AG09319 (cell line): ENCODE data around the gene PAXX.

Experiments
- DNase-seq: peaks from one replicate; pipeline ENCODE4 v3.0.0-alpha.2; 2010; ENCODE audit warnings: low read depth; ENCODE audit errors: extremely low read depth
- TF ChIP-seq, protein P1 (sequence below): IDR thresholded peaks from 2 replicates; pipeline ENCODE4 v1.5.1; 2011; ENCODE audit warnings: low read depth, mild to moderate bottlenecking, inconsistent platforms, low read length, moderate library complexity

The PAXX gene

DNA sequence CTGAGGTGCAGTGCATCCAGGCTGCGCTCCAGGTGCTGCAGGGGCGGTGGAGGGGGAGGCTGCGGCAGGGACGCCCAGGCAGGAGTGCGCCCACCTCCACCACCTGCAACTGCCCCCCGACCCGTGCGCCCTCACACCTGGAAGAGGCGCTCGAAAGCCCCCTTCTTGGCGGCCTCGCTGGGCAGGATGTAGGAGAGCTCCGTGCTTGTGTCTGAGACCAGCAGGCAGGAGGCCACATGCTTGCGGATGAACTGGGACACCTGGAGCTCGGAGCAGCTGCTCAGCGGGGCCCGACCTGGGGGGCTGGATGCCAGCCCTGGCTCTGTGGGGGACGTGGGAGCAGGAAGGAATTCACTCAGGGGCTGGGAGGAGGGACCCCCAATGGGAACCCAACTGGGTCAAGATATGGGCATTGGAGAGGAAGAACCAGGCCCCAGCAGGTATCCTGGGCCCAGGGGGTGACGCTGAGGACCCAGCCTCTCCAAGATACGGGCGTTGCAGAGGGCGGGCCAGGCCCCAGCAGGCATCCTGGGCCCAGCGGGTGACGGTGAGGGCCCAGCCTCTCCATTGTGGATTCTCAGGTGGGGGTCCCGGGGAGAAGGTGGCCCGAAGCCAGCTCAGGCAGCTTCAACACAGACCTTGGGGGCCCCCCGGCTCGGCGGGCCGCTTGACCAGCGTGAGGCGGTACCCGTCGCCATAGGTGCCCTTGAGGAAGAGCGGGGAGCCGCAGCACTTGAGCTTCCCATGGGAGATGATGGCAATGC is 22.7 kb downstream of the PAXX start:
- DNase-seq: no peak
- TF ChIP-seq, protein P1, sequence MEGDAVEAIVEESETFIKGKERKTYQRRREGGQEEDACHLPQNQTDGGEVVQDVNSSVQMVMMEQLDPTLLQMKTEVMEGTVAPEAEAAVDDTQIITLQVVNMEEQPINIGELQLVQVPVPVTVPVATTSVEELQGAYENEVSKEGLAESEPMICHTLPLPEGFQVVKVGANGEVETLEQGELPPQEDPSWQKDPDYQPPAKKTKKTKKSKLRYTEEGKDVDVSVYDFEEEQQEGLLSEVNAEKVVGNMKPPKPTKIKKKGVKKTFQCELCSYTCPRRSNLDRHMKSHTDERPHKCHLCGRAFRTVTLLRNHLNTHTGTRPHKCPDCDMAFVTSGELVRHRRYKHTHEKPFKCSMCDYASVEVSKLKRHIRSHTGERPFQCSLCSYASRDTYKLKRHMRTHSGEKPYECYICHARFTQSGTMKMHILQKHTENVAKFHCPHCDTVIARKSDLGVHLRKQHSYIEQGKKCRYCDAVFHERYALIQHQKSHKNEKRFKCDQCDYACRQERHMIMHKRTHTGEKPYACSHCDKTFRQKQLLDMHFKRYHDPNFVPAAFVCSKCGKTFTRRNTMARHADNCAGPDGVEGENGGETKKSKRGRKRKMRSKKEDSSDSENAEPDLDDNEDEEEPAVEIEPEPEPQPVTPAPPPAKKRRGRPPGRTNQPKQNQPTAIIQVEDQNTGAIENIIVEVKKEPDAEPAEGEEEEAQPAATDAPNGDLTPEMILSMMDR: no peak

DNA sequence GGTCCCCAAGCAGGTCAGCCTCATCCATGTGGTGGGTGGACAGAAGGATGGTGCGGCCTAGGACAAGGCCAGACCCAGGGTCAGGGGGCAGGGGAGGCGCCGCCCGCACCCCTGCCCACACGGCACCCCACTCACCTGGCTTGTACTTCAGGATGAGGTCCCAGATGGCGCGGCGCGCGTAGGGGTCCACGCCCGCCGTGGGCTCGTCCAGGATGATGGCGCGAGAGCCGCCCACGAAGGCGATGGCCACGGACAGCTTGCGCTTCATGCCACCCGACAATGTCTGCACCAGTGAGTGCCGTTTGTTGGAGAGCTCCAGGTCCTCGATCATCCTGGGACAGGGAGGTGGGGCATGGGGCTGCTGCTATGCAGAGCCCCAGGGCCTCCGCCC is 23.3 kb downstream of the PAXX start:
- no peak for DNase-seq

DNA sequence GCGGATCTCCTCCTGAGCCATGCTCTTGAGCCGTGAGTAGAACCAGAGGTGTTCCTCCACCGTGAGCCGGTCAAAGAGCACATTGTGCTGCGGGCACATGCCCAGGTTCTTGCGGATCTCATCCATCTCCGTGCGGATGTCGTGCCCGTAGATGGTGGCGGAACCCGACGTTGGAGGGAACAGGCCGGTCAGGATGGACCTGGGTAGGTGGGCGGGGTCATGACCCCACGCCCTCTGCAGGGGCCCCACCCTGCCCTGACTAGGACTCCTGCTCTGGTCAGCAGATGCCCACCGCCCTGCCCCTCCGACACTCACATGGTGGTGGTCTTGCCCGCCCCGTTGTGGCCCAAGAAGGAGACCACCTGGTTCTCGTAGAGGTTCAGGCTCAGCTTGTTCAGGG is 23.8 kb downstream of the PAXX start:
- DNase-seq: no peak
- TF ChIP-seq, protein P1: no peak

More for the DNA sequence above, 23.3 kb downstream of the PAXX start:
- TF ChIP-seq, protein P1: no peak

DNA sequence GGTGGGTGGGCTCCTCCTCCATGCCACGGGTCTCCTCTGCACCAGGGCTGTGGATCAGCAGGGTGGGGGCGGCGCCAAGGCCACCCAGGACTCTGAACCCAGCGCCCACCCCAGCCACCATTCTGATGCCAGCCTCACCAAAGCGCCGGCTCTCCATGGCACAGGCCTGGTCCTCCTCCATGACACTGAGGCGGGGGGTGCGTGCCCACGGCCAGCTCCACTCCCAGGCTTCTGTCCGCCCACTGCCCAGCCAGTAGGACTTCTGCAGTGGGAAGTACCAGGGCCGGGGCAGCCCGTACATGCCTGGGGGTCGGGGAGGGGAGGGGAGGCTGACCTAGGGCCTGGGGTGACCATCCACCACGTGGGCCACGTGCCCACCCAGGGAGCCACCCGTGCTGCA is 24.2 kb downstream of the PAXX start:
- no peak for DNase-seq
- TF ChIP-seq, protein P1: no peak

DNA sequence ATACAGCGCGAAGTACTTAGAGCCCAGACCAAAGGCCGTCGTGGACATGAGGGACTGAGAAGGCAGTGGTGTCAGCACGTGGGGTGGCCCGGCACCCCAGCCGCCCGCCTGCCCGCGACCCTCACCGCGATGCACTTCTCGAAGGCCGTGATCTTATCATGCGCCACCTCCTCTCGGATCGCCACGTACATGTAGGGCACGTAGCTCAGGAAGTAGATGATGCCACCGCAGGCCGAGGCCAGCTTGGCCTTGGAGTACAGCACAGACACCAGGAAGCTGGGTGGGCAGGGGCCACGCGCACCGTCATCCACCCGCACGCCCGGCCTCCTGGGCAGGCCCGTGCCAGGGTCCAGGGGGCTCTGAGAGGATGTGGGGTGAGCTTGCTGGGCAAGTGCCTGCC is 24.8 kb downstream of the PAXX start:
- DNase-seq: no peak
- TF ChIP-seq, protein P1: no peak

DNA sequence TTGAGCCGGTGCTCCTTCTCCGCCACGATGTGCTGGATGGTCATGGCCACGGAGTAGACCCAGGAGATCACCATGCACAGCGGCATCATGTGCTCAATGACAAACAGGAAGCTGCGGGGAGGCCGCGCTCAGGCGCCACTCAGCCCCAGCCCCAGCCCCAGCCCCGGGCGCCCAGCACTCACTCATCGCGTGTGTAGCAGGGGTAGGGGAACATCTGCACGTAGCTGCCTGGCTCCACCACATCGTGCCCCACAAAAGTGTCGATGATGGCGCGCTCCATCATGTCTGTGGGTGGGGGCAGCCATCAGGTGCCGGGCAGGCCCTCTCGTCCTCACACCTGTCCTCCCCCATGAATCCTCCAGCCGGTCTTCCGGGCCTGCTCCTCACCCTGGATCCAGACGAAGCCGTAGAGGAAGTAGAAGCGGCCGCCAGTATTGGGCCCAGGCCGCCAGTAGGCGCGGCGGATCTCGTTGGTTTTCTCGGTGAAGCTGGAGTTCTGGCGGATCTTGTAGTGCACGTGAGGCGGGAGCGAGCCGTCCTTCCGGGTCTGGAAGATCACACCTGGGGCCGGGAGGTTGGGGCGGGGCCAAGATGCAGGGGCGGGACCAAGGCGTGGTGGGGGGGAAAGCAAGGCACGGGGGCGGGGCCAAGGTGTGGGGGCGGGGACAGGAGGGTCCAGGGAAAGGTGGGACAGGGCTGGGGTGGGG is 25.7 kb downstream of the PAXX start:
- no peak for DNase-seq
- TF ChIP-seq, protein P1: no peak

DNA sequence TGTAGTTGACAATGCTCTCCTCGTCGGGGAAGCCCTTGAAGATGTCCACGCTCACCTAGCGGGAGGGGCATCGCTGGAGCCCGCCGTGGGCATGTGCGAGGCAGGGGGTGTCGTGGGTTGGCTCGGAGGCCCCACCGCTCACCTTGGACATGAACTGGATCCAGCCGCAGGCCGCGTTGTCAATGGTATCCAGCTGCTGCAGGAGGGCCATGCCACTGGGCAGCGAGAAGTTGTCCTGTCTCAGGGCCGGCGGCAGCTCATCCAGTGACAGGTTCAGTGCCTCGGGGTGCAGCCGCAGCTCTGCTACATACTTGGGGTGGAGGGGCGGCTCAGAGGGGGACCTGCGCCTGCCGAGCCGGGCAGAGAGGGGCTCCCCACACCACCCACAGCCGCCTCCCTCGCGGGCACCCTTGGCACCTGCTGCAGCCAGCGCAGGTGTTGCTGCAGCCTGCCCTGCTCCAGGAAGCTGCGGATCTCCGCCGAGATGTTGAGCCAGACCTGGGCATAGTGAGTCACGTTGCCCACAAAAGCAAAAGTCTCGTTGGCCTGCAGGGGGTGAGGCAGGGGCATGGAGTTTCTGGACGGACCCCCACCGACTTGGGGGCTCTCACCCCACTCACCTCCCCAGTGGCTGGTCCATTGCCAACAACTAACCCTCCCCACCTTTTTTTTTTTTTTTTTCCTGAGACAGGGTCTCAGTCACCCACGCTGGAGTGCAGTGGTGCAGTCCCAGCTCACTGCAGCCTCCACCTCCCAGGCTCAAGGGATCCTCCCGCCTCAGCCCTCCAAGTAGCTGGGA is 26.7 kb downstream of the PAXX start:
- TF ChIP-seq, protein P1: no peak
- DNase-seq: no peak
